Mesothelial cell of epicardium (in vitro differentiated cells): Measurements from ENCODE around the gene SEMA3F. TPM values are rescaled to one million over a fixed set of nuclear protein-coding genes. Genes with fewer than 3 reads are reported as not detected.
A peak's percentile ranks its signal among the peaks of the same experiment; 100 is the strongest.

Source experiments
- DNase-seq, 2 experiments: peaks; one replicate each; pipeline ENCODE4 v3.0.0; 2021; ENCODE audit warnings: low spot score in 2 of 2; ENCODE audit not compliant: unreplicated experiment in 2 of 2
- H3K27ac Mint-ChIP-seq: 2 replicates; pipeline ENCODE4 v1.8.0; 2021; ENCODE audit warnings: mixed read lengths
- H3K27me3 Mint-ChIP-seq: 2 replicates; pipeline ENCODE4 v1.8.0; 2021; ENCODE audit warnings: low read depth, mixed read lengths
- H3K36me3 Mint-ChIP-seq: 2 replicates; pipeline ENCODE4 v1.8.0; 2021; ENCODE audit warnings: mixed read lengths
- H3K4me1 Mint-ChIP-seq: 2 replicates; pipeline ENCODE4 v1.8.0; 2021; ENCODE audit warnings: mixed read lengths
- H3K4me3 Mint-ChIP-seq: 2 replicates; pipeline ENCODE4 v1.8.0; 2021; ENCODE audit warnings: mild to moderate bottlenecking, moderate library complexity, mixed read lengths
- H3K9me3 Mint-ChIP-seq: 2 replicates; pipeline ENCODE4 v1.8.0; 2021; ENCODE audit warnings: mixed read lengths
- CTCF ChIP-seq: fragments of 200-600 bp; sonication (generic); IDR thresholded peaks from one replicate; pipeline ENCODE4 v1.5.0; 2021; ENCODE audit warnings: antibody characterized with exemption; ENCODE audit not compliant: unreplicated experiment
- total RNA-seq: library from RNA; stranded (reverse); gene quantifications from 3 replicates; pipeline ENCODE4 v1.2.1, GENCODE V29; 2021

The SEMA3F gene
- total RNA-seq, 1 donor from 2014 or later: 99.1 TPM

DNA sequence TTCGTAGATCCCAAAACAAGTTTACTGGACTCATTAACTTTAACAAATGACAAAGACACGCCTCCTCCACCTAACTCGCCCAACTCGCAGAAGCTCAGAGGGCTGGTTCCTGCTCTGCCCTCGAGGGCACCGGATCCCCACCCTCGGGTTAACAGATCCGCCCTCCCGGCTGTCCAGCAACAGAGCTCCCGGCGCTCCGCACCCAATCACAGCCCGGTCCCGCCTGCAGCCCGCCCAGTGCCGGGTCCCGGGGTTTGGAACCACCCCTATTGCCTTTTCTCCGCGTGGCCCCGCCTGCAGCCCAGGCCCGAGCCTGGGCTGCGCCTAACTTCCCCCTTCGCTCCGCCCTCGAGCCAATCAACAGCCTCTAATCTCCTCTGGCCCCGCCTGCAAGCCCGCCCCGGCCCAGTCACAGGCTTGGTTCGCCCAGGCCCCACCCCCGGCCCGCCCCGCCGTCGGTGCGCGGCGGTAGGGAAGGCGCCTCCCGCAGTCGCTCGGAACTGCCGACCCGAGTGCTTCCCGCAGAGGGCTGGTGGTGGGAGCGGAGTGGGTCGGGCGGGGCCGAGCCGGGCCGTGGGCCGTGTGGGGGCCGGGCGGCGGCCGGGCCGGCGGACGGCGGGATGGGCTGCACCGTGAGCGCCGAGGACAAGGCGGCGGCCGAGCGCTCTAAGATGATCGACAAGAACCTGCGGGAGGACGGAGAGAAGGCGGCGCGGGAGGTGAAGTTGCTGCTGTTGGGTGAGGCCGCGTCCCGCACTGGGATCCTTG is 80.8 kb downstream of the SEMA3F start, which contains the start of gene GNAI2:
TSS of gene GNAI2 (plus strand) at position 489 of the 768 bp plus-strand sequence. CDS start at position 621, 132 bp downstream.
- Mint-ChIP-seq H3K4me3 (peak within 1 kb of the TSS; percentile 98), H3K36me3 (no peaks in the 10 kb centered on the region), H3K9me3 (no peaks in the 10 kb centered on the region), H3K27ac (peak within 1 kb of the TSS; percentile 94), H3K27me3 (no peaks in the 10 kb centered on the region), H3K4me1 (peaks cover 45% of the 10 kb centered on the region)
- no peak for TF ChIP-seq CTCF
- peak; percentile 96 to 98 for DNase-seq

DNA sequence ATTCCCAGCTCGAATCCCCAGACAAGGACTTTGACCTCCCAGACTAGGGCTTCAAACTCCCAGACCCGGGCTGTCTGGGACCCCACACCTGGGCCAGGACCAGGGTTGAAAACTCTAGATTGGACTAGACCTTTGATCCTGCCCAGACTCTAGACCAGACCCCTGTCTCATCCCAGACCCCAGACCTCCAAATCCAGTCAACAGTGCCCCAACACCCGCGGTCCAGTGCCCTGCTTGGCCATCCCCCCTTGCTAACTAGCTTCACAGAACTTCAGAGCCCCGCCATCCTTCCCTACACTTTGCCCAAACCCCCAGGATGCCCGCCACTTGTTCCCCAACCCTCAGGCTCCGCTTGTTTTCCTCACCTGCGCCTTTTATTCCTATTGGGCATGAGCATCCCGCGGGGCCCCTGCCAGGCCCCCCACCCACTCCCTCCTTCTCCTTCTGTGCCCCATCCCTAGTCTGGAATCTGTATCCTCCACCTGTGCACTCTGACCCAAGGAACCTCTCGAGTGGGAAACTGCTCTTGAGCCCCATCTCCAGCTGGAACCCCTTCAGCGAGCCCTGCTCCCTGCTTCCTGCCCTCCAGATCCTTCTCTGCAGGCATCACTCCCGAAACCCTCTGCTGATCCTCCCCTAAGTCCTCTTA is 81.5 kb downstream of the SEMA3F start:
- DNase-seq: no peak
- peak overlapping the region; percentile 98 for H3K4me3 Mint-ChIP-seq
- no peaks in the 10 kb centered on the region for H3K27me3 Mint-ChIP-seq
- no peaks in the 10 kb centered on the region for H3K9me3 Mint-ChIP-seq
- H3K27ac Mint-ChIP-seq: peak overlapping the region; percentile 94
- TF ChIP-seq CTCF: no peak
- peaks cover 51% of the 10 kb centered on the region for H3K4me1 Mint-ChIP-seq
- H3K36me3 Mint-ChIP-seq: no peaks in the 10 kb centered on the region

GRCh38 chr3:50237133-50237651 is 82.1 kb downstream of the SEMA3F start:
- Mint-ChIP-seq H3K36me3 (no peaks in the 10 kb centered on the region), H3K27ac (peak overlapping the region; percentile 94), H3K4me3 (peak overlapping the region; percentile 98), H3K27me3 (no peaks in the 10 kb centered on the region), H3K9me3 (no peaks in the 10 kb centered on the region), H3K4me1 (peaks cover 51% of the 10 kb centered on the region)
- TF ChIP-seq CTCF: no peak
- no peak for DNase-seq

- Mint-ChIP-seq H3K27me3 (no peaks in the 10 kb centered on the region), H3K36me3 (no peaks in the 10 kb centered on the region), H3K4me1 (peaks cover 52% of the 10 kb centered on the region), H3K4me3 (peak overlapping the region; percentile 98), H3K27ac (peak overlapping the region; percentile 94), H3K9me3 (no peaks in the 10 kb centered on the region)
- peak; percentile 59 to 77 for DNase-seq
- TF ChIP-seq CTCF: no peak
Observed at GRCh38 chr3:50237754-50238548, 82.8 kb downstream of the SEMA3F start.

- no peak for TF ChIP-seq CTCF
- peaks cover 46% of the 10 kb centered on the region for H3K4me1 Mint-ChIP-seq
- no peaks in the 10 kb centered on the region for H3K9me3 Mint-ChIP-seq
- no peaks in the 10 kb centered on the region for H3K36me3 Mint-ChIP-seq
- peak overlapping the region; percentile 98 for H3K4me3 Mint-ChIP-seq
- no peaks in the 10 kb centered on the region for H3K27me3 Mint-ChIP-seq
- no peak for DNase-seq
- H3K27ac Mint-ChIP-seq: peak overlapping the region; percentile 94
Observed at GRCh38 chr3:50238549-50239026, 83.5 kb downstream of the SEMA3F start.
